HG03045 (cell line): ENCODE results near the gene STXBP5.
A peak's percentile ranks its signal among the peaks of the same experiment; 100 is the strongest.

ENCODE experiments used
- ATAC-seq: cut with Tn5 transposase; IDR thresholded peaks from one replicate; pipeline ENCODE4 v1.9.1; 2021; ENCODE audit warnings: mild to moderate bottlenecking, moderate library complexity; ENCODE audit not compliant: unreplicated experiment

The STXBP5 gene

GRCh38 chr6:147283460-147283859, 79.2 kb downstream of the STXBP5 start:
- ATAC-seq: no peak

- ATAC-seq: peak; percentile 45
Measured at GRCh38 chr6:147285087-147285855, 81.1 kb downstream of the STXBP5 start.

- ATAC-seq: no peak
Measured at GRCh38 chr6:147287869-147288271, 83.7 kb downstream of the STXBP5 start.

- ATAC-seq: no peak
Measured at GRCh38 chr6:147297124-147297523, 92.9 kb downstream of the STXBP5 start.

- ATAC-seq: no peak
Measured at GRCh38 chr6:147297663-147298316, 93.6 kb downstream of the STXBP5 start.

- no peak for ATAC-seq
Measured at GRCh38 chr6:147298461-147298860, 94.2 kb downstream of the STXBP5 start.

- ATAC-seq: no peak
Measured at GRCh38 chr6:147299035-147299434, 94.8 kb downstream of the STXBP5 start.

GRCh38 chr6:147301070-147301469, 96.9 kb downstream of the STXBP5 start:
- ATAC-seq: no peak

- ATAC-seq: no peak
Measured at GRCh38 chr6:147304016-147304415, 99.8 kb downstream of the STXBP5 start.

- ATAC-seq: no peak
Measured at GRCh38 chr6:147310521-147310920, 106.3 kb downstream of the STXBP5 start.

GRCh38 chr6:147311218-147311617, 107.0 kb downstream of the STXBP5 start:
- no peak for ATAC-seq

- ATAC-seq: no peak
Measured at GRCh38 chr6:147321260-147321659, 117.0 kb downstream of the STXBP5 start.

GRCh38 chr6:147322299-147323162, 118.3 kb downstream of the STXBP5 start:
- peak; percentile 96 for ATAC-seq

- no peak for ATAC-seq
Measured at GRCh38 chr6:147325557-147325956, 121.3 kb downstream of the STXBP5 start.

- no peak for ATAC-seq
Measured at GRCh38 chr6:147331401-147331800, 127.2 kb downstream of the STXBP5 start.

- ATAC-seq: no peak
Measured at GRCh38 chr6:147337921-147338320, 133.7 kb downstream of the STXBP5 start.

- ATAC-seq: no peak
Measured at GRCh38 chr6:147341486-147341885, 137.3 kb downstream of the STXBP5 start.

- ATAC-seq: no peak
Measured at GRCh38 chr6:147345902-147346301, 141.7 kb downstream of the STXBP5 start.

GRCh38 chr6:147347179-147347881, 143.1 kb downstream of the STXBP5 start:
- no peak for ATAC-seq

- ATAC-seq: no peak
Measured at GRCh38 chr6:147347882-147348575, 143.8 kb downstream of the STXBP5 start.
